HepG2 (cell line): ENCODE data around the gene PRR23E.

Experiments used
- MTA3 ChIP-seq: sonication (generic); formaldehyde crosslinking; IDR thresholded peaks from 2 replicates; pipeline ENCODE4 v1.4.0; 2020; ENCODE audit warnings: missing genetic modification reagents
- TF ChIP-seq, protein P1 (sequence below): sonication (generic); formaldehyde crosslinking; IDR thresholded peaks from 2 replicates; pipeline ENCODE4 v1.8.0; 2022; ENCODE audit warnings: missing genetic modification reagents, mild to moderate bottlenecking, inconsistent platforms, borderline replicate concordance

DNA sequence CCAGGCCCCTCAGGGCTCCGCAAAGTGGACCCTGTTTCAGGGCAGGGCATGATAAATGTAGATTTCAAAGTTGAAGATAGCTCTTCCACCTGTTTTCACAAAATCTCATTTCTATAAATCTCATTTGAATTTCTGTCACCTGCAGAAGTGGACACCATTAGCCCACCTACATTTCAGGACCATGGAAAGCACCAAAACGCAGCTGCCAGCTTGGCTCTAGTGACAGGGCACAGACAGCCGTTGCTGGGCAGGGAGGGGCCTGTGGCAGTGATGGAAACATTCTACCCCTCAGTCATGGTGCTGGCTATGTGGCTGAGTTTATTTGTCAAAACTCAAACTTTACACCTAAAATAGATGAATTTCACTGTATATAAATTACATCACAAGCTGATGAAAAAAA lies 40.4 kb downstream of the PRR23E start:
- TF ChIP-seq, protein P1, sequence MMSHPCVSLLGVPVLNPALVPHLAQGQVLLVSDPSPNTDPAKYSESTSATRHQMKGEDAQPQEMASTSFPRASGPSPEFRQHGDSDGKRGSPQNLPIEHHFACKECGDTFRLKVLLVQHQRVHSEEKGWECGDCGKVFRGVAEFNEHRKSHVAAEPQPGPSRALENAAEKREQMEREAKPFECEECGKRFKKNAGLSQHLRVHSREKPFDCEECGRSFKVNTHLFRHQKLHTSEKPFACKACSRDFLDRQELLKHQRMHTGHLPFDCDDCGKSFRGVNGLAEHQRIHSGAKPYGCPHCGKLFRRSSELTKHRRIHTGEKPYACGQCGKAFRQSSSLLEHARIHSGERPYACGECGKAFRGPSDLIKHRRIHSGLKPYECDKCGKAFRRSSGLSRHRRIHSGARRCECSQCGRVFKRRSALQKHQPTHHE (CRISPR knock-in tag) = no peak
- no peak for TF ChIP-seq MTA3 (CRISPR knock-in tag)
